Adrenal gland (tissue), 5 donors: ENCODE data around the gene ABCB6.

Experiments used
- POLR2A ChIP-seq, 2 donors: fragments of 450-650 bp; IDR thresholded peaks; one replicate each; pipeline ENCODE4 v1.6.1; 2017; ENCODE audit warnings: antibody characterized with exemption in 2 of 2, mild to moderate bottlenecking in 2 of 2, moderate library complexity in 1 of 2
- TF ChIP-seq, protein P1 (sequence below), 6 experiments: fragments of 450-650 bp in 4 of 6; fragments of 200-600 bp in 2 of 6; sonication (generic) in 1 of 6; IDR thresholded peaks; 1 replicate in 5 of 6; 2 replicates in 1 of 6; pipeline versions ENCODE4 v1.5.1 to v1.8.0; 2016 to 2021; ENCODE audit warnings: antibody characterized with exemption in 6 of 6, mild to moderate bottlenecking in 2 of 6, moderate library complexity in 1 of 6
- donor health status: DM: no; HTN: no; CAD: no.

DNA sequence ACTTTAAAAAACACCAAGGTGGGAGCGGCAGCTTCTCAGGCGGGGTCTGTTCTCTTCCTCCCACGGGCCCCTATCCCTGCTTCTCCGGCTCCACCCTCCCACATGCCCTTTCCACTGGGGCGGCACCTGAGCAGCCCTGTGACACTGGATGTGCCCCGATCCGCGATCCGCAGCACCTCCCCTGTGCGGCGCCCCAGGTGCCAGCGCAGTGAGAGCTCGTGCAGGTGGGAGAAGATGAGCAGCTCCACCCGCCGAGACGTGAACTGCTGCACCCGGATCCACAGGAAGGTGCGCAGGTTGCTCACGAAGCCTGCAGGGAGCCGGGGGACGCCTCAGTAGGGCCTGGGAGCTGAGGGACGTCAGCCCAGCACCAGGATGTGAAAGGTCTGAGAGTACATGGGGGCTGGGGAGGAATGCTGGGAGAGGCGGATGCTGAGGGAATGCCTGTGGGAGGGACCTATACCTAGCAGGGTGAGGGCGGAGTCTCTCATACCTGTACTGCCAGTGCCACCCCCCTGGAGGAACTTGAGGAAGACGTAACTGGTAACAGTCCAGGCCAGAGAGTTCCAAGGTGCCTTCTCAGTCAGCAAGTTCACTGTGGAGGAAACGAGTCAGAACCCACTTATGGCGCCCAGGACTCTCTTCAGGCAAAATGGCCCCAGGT, 2.8 kb downstream of the ABCB6 start:
- no peak for TF ChIP-seq POLR2A (IDR thresholded peaks at IDR 0.05)
- TF ChIP-seq, protein P1, sequence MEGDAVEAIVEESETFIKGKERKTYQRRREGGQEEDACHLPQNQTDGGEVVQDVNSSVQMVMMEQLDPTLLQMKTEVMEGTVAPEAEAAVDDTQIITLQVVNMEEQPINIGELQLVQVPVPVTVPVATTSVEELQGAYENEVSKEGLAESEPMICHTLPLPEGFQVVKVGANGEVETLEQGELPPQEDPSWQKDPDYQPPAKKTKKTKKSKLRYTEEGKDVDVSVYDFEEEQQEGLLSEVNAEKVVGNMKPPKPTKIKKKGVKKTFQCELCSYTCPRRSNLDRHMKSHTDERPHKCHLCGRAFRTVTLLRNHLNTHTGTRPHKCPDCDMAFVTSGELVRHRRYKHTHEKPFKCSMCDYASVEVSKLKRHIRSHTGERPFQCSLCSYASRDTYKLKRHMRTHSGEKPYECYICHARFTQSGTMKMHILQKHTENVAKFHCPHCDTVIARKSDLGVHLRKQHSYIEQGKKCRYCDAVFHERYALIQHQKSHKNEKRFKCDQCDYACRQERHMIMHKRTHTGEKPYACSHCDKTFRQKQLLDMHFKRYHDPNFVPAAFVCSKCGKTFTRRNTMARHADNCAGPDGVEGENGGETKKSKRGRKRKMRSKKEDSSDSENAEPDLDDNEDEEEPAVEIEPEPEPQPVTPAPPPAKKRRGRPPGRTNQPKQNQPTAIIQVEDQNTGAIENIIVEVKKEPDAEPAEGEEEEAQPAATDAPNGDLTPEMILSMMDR (IDR thresholded peaks at IDR 0.05), result no peak
